HAP-1 (cell line): Measurements from ENCODE around the gene HOXB6.

ENCODE experiments used
- DNase-seq, 2 experiments: peaks; one replicate each; pipeline ENCODE4 v3.0.0-alpha.2; 2016 to 2020; ENCODE audit warnings: low spot score in 2 of 2
- H3K27me3 ChIP-seq: fragments of 250-450 bp; sonication (Bioruptor Pico); 2 replicates; pipeline ENCODE4 v1.5.1; 2020; ENCODE audit warnings: low read depth, mild to moderate bottlenecking, moderate library complexity
- H3K36me3 ChIP-seq: fragments of 250-450 bp; sonication (Bioruptor Pico); replicated peaks from 2 replicates; pipeline ENCODE4 v1.5.1; 2020; ENCODE audit warnings: mild to moderate bottlenecking
- H3K4me1 ChIP-seq: fragments of 250-450 bp; sonication (Bioruptor Pico); 2 replicates; pipeline ENCODE4 v1.5.1; 2020; ENCODE audit warnings: mild to moderate bottlenecking
- H3K4me3 ChIP-seq: fragments of 250-450 bp; sonication (Bioruptor Pico); 2 replicates; pipeline ENCODE4 v1.5.1; 2020; ENCODE audit warnings: mild to moderate bottlenecking, moderate library complexity
- H3K9me3 ChIP-seq: fragments of 250-450 bp; sonication (Bioruptor Pico); 2 replicates; pipeline ENCODE4 v1.5.1; 2020; ENCODE audit warnings: mild to moderate bottlenecking, moderate library complexity
- in situ Hi-C: fragments of 300-500 bp; cut with MboI; formaldehyde crosslinking; loops from 3 replicates; pipeline ENCODE4 v1.14.3; 2020; ENCODE audit warnings: low sequenced_read_pairs, inconsistent platforms, mixed read lengths

Gene HOXB6

GRCh38 chr17:48603959-48604769 is 622 bp downstream of the HOXB6 start:
- no peak for DNase-seq
- Histone ChIP-seq H3K9me3 (no peaks in the 10 kb centered on the region), H3K4me1 (no peaks in the 10 kb centered on the region; the same call in 1 of the 2 replicates), H3K4me3 (no peak overlapping the region), H3K36me3 (no peaks in the 10 kb centered on the region), H3K27me3 (peaks cover 38% of the 10 kb centered on the region)
- in situ Hi-C loops = no loop called here

GRCh38 chr17:48601539-48602425 is 3.0 kb downstream of the HOXB6 start:
- peaks cover 57% of the 10 kb centered on the region for H3K27me3 ChIP-seq
- no peaks in the 10 kb centered on the region for H3K9me3 ChIP-seq
- in situ Hi-C loops = no loop called here
- no peak overlapping the region for H3K4me3 ChIP-seq
- H3K36me3 ChIP-seq = no peaks in the 10 kb centered on the region
- H3K4me1 ChIP-seq = peaks cover 4% of the 10 kb centered on the region
- DNase-seq = no peak

GRCh38 chr17:48601207-48601538 is 3.6 kb downstream of the HOXB6 start:
- no peak for DNase-seq
- Histone ChIP-seq H3K9me3 (no peaks in the 10 kb centered on the region), H3K4me1 (peaks cover 4% of the 10 kb centered on the region), H3K27me3 (peaks cover 57% of the 10 kb centered on the region), H3K36me3 (no peaks in the 10 kb centered on the region), H3K4me3 (no peak overlapping the region)
- in situ Hi-C loops = no loop called here

- no peak for DNase-seq
- peaks cover 57% of the 10 kb centered on the region for H3K27me3 ChIP-seq
Measured at GRCh38 chr17:48600244-48601098, 4.3 kb downstream of the HOXB6 start.

GRCh38 chr17:48599354-48599753 is 5.4 kb downstream of the HOXB6 start:
- DNase-seq = no peak
- in situ Hi-C loops = no loop called here
- Histone ChIP-seq H3K9me3 (no peaks in the 10 kb centered on the region), H3K4me1 (peaks cover 4% of the 10 kb centered on the region), H3K4me3 (no peak overlapping the region), H3K36me3 (no peaks in the 10 kb centered on the region), H3K27me3 (peaks cover 48% of the 10 kb centered on the region)

More at GRCh38 chr17:48600244-48601098, 4.3 kb downstream of the HOXB6 start:
- no peaks in the 10 kb centered on the region for H3K9me3 ChIP-seq
- in situ Hi-C loops = no loop called here
- H3K4me3 ChIP-seq = no peak overlapping the region
- no peaks in the 10 kb centered on the region for H3K36me3 ChIP-seq
- peaks cover 4% of the 10 kb centered on the region for H3K4me1 ChIP-seq

- no peaks in the 10 kb centered on the region for H3K9me3 ChIP-seq
- no peak for DNase-seq
- in situ Hi-C loops = no loop called here
- H3K4me1 ChIP-seq = peaks cover 4% of the 10 kb centered on the region
- H3K36me3 ChIP-seq = no peaks in the 10 kb centered on the region
- peaks cover 43% of the 10 kb centered on the region for H3K27me3 ChIP-seq
- no peak overlapping the region for H3K4me3 ChIP-seq
Measured at GRCh38 chr17:48598736-48599135, 6.0 kb downstream of the HOXB6 start.

- peaks cover 43% of the 10 kb centered on the region for H3K27me3 ChIP-seq
- in situ Hi-C loops = no loop called here
- peak in 1 of 2 experiments; percentile 62 for DNase-seq
- no peaks in the 10 kb centered on the region for H3K9me3 ChIP-seq
- peak overlapping the region; percentile 39 for H3K4me3 ChIP-seq
- H3K36me3 ChIP-seq = no peaks in the 10 kb centered on the region
- peaks cover 10% of the 10 kb centered on the region for H3K4me1 ChIP-seq
Measured at GRCh38 chr17:48597778-48598631, 6.8 kb downstream of the HOXB6 start.

- in situ Hi-C loops = no loop called here
- DNase-seq = no peak
- peaks cover 11% of the 10 kb centered on the region for H3K4me1 ChIP-seq
- H3K4me3 ChIP-seq = peak overlapping the region; percentile 39
- H3K27me3 ChIP-seq = peaks cover 42% of the 10 kb centered on the region
- H3K36me3 ChIP-seq = no peaks in the 10 kb centered on the region
- no peaks in the 10 kb centered on the region for H3K9me3 ChIP-seq
Measured at GRCh38 chr17:48597528-48597777, 7.3 kb downstream of the HOXB6 start.

GRCh38 chr17:48596735-48597527 is 7.9 kb downstream of the HOXB6 start:
- peak overlapping the region; percentile 39 for H3K4me3 ChIP-seq
- H3K27me3 ChIP-seq = peaks cover 37% of the 10 kb centered on the region
- no peaks in the 10 kb centered on the region for H3K9me3 ChIP-seq
- no peak for DNase-seq
- no peaks in the 10 kb centered on the region for H3K36me3 ChIP-seq
- in situ Hi-C loops = no loop called here
- H3K4me1 ChIP-seq = peaks cover 11% of the 10 kb centered on the region

- Histone ChIP-seq H3K36me3 (no peaks in the 10 kb centered on the region), H3K9me3 (no peaks in the 10 kb centered on the region), H3K4me1 (peaks cover 11% of the 10 kb centered on the region), H3K27me3 (peaks cover 30% of the 10 kb centered on the region), H3K4me3 (no peak overlapping the region)
- DNase-seq = no peak
- in situ Hi-C loops = no loop called here
Measured at GRCh38 chr17:48596000-48596734, 8.6 kb downstream of the HOXB6 start.

GRCh38 chr17:48595278-48595999 is 9.3 kb downstream of the HOXB6 start:
- Histone ChIP-seq H3K27me3 (peaks cover 28% of the 10 kb centered on the region), H3K4me3 (no peak overlapping the region), H3K9me3 (no peaks in the 10 kb centered on the region), H3K36me3 (no peaks in the 10 kb centered on the region), H3K4me1 (peaks cover 11% of the 10 kb centered on the region)
- in situ Hi-C loops = no loop called here
- no peak for DNase-seq
